Measurements from ENCODE around the gene TSPAN19.

- TF ChIP-seq CHD1 (IDR thresholded peaks at IDR 0.05; ENCODE audit: low read depth, low read length) (no peak), CTCF (IDR thresholded peaks at IDR 0.05; ENCODE audit: control extremely low read depth in 1 of 3, insufficient read depth in 1 of 3, low read depth in 1 of 3, low read length in 3 of 3) (no peak), YY1 (IDR thresholded peaks at IDR 0.05; ENCODE audit: low read depth, low read length) (no peak), FOSL1 (IDR thresholded peaks at IDR 0.05; ENCODE audit: insufficient read depth, low read depth, low read length) (no peak), POLR2A (IDR thresholded peaks at IDR 0.05; ENCODE audit: control extremely low read depth in 1 of 2, low read depth in 2 of 2, low read length in 2 of 2) (no peak), EZH2 (IDR thresholded peaks at IDR 0.05; ENCODE audit: low read depth, low read length, severe bottlenecking) (no peak), CBX8 (IDR thresholded peaks at IDR 0.05; ENCODE audit: borderline replicate concordance, low read depth, low read length) (no peak), RAD21 (IDR thresholded peaks at IDR 0.05 in 1 of 2, conservative IDR thresholded peaks at IDR 0.05 in 1 of 2; ENCODE audit: low read depth in 2 of 2, low read length in 2 of 2) (no peak), ATF3 (IDR thresholded peaks at IDR 0.05; ENCODE audit: insufficient read depth, low read depth, low read length) (no peak), TEAD4 (IDR thresholded peaks at IDR 0.05; ENCODE audit: low read depth, low read length) (no peak)
These were observed 36.7 kb upstream of the TSPAN19 start for GRCh38 chr12:85072826-85073225.

All from H1 (cell line).